Fibroblast of pulmonary artery (primary cell): ENCODE measurements around the gene CASZ1.

ENCODE experiments used
- DNase-seq: peaks from one replicate; pipeline ENCODE4 v3.0.0-alpha.2; 2010; ENCODE audit warnings: low read depth
- H3K4me3 ChIP-seq: replicated peaks from 2 replicates; pipeline ENCODE4 v1.5.1; 2011; ENCODE audit warnings: low read depth, mild to moderate bottlenecking, control low read depth, low read length, moderate library complexity
- TF ChIP-seq, protein P1 (sequence below): IDR thresholded peaks from 2 replicates; pipeline ENCODE4 v1.5.1; 2011; ENCODE audit warnings: mild to moderate bottlenecking, control low read depth, low read length, inconsistent platforms; ENCODE audit errors: missing control alignments

CASZ1 gene

DNA sequence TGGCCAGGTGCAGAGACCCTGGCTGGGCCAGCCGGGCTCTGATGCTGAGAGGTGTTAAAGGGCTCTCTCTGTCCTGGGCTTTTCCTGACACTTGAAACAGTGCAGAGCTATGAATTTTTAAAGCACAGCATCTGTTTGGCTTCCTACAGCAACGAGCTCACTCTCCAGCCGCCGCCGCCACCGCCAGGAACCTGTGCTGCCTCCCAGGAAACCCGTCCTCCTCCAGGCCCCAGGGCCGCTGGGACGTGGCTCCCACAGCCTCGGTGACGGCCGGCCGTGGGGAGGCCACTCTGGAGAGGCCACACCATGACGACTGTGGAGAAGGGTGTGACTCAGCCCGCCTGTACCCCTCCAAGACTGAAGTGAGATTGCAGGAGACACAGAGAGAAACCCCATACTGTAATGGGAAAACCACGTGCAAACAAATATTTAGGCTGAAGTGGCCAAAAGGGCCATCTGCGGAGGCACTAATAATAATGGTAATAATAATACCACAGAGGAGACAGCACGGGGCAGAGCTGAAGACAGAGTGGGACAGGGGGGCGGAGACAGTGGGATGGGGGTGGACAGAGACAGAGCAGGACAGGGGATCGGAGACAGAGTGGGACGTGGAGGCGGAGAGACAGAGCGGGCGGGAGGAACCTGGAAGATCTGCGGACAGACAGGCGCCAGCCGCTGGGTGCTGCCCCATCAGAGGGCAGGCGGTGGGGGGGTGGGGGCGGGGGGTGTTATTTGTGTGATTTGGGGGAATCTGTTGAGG is 139.2 kb downstream of the CASZ1 start:
- no peak for DNase-seq
- no peak overlapping the region for H3K4me3 ChIP-seq
- TF ChIP-seq, protein P1, sequence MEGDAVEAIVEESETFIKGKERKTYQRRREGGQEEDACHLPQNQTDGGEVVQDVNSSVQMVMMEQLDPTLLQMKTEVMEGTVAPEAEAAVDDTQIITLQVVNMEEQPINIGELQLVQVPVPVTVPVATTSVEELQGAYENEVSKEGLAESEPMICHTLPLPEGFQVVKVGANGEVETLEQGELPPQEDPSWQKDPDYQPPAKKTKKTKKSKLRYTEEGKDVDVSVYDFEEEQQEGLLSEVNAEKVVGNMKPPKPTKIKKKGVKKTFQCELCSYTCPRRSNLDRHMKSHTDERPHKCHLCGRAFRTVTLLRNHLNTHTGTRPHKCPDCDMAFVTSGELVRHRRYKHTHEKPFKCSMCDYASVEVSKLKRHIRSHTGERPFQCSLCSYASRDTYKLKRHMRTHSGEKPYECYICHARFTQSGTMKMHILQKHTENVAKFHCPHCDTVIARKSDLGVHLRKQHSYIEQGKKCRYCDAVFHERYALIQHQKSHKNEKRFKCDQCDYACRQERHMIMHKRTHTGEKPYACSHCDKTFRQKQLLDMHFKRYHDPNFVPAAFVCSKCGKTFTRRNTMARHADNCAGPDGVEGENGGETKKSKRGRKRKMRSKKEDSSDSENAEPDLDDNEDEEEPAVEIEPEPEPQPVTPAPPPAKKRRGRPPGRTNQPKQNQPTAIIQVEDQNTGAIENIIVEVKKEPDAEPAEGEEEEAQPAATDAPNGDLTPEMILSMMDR: no peak

- no peak for DNase-seq
- no peak overlapping the region for H3K4me3 ChIP-seq
- TF ChIP-seq, protein P1: no peak
Measured at GRCh38 chr1:10656431-10656830, 140.0 kb downstream of the CASZ1 start.

DNA sequence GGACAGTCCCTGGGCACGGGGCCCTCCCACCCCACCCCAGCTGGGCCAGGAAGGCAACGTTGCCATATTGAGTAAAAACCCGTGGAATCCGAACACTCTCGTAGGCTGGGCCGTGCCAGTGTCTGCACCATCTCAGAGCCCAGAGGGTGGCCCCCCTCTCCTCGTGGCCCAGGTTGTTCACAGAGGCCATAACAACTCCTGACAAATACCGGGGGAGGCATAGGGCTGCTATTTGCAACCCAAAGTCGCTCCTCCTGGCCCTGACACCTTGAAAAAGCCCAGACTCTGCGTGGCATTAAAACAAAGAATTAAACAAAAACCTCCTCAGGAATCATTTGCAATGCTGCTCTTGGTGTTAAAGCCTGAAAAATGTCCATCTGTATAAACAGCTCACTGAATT is 141.4 kb downstream of the CASZ1 start:
- TF ChIP-seq, protein P1: no peak
- no peak for DNase-seq
- no peak overlapping the region for H3K4me3 ChIP-seq

- H3K4me3 ChIP-seq: no peak overlapping the region
- DNase-seq: no peak
- TF ChIP-seq, protein P1: no peak
Measured at GRCh38 chr1:10653370-10654125, 142.9 kb downstream of the CASZ1 start.

DNA sequence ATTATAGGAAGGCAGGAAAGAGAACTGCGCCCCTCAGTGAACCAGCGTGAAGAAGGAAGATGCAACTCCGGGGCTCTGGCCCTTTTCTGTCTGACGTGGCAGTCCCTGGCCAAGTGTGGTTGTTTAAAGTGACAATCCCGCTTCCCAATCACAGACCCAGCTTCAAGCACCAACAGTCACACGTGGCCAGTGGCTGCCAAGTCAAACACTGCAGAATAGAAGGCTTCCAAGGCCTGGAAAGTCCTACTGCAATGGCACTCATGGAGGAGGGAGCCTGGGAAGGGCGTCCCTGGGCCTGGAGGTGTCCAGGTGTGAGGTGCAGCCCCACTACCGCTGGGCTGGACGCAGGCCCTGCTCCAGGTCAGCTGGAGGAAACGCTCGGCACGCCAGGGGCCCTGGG is 143.8 kb downstream of the CASZ1 start:
- TF ChIP-seq, protein P1: no peak
- H3K4me3 ChIP-seq: no peak overlapping the region
- DNase-seq: no peak

DNA sequence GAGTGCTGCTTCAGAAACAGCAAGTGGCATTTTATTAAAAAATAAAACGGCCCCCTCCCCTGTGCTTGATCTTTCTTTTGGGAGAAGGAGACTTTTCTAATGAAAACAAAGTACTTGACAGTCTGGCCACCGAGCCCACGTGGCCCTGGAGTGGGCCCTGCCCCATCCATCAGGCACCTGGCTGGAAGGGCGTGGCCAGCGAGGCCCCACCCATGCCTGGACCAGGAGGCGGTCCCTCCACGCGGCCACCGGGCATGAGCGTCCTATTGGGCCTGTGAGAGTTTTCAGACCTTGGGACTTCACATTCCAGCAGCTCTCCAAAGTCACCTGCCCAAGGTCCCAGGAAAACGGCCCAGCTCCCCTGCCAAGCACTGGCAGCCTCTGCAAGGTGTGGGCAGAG is 144.7 kb downstream of the CASZ1 start:
- TF ChIP-seq, protein P1: no peak
- no peak overlapping the region for H3K4me3 ChIP-seq
- DNase-seq: no peak
